Parathyroid adenoma (tissue), 2 donors: ENCODE measurements around the gene KPNA4.

Source experiments
- H2AFZ ChIP-seq: fragments of 300-600 bp; sonication (generic); one replicate; pipeline ENCODE4 v1.7.0; 2017; ENCODE audit warnings: antibody characterized with exemption, mild to moderate bottlenecking
- H3K27ac ChIP-seq: fragments of 300-600 bp; sonication (generic); one replicate; pipeline ENCODE4 v1.7.0; 2017
- H3K27me3 ChIP-seq: fragments of 300-600 bp; sonication (generic); one replicate; pipeline ENCODE4 v1.7.0; 2017; ENCODE audit warnings: low read length; ENCODE audit not compliant: control insufficient read depth, insufficient read depth
- H3K36me3 ChIP-seq: fragments of 300-600 bp; sonication (generic); one replicate; pipeline ENCODE4 v1.7.0; 2017; ENCODE audit warnings: low read length; ENCODE audit not compliant: control insufficient read depth, insufficient read depth
- H3K4me1 ChIP-seq: fragments of 300-600 bp; sonication (generic); one replicate; pipeline ENCODE4 v1.7.0; 2017; ENCODE audit warnings: control low read depth
- H3K4me2 ChIP-seq: fragments of 300-600 bp; sonication (generic); one replicate; pipeline ENCODE4 v1.7.0; 2017; ENCODE audit warnings: low read length
- H3K4me3 ChIP-seq: fragments of 300-600 bp; sonication (generic); one replicate; pipeline ENCODE4 v1.7.0; 2017; ENCODE audit warnings: low read depth, low read length
- H3K79me2 ChIP-seq: fragments of 300-600 bp; sonication (generic); one replicate; pipeline ENCODE4 v1.7.0; 2017; ENCODE audit warnings: control low read depth
- H3K9ac ChIP-seq: fragments of 300-600 bp; sonication (generic); one replicate; pipeline ENCODE4 v1.7.0; 2017; ENCODE audit warnings: mild to moderate bottlenecking
- H3K9me3 ChIP-seq: fragments of 300-600 bp; sonication (generic); one replicate; pipeline ENCODE4 v1.7.0; 2017; ENCODE audit warnings: low read length; ENCODE audit not compliant: control insufficient read depth
- CTCF ChIP-seq: fragments of 300-600 bp; sonication (generic); IDR thresholded peaks from one replicate; pipeline ENCODE4 v1.7.0; 2017; ENCODE audit warnings: antibody characterized with exemption, mild to moderate bottlenecking
- donor health status: primary hyperparathyroidism.

Gene KPNA4

GRCh38 chr3:160546727-160547126 is 18.6 kb downstream of the KPNA4 start:
- H3K4me3 ChIP-seq = no peak overlapping the region
- no peaks in the 10 kb centered on the region for H3K9me3 ChIP-seq
- no peaks in the 10 kb centered on the region for H3K36me3 ChIP-seq
- no peak overlapping the region for H2AFZ ChIP-seq
- no peak overlapping the region for H3K27ac ChIP-seq
- H3K27me3 ChIP-seq = no peaks in the 10 kb centered on the region
- H3K4me1 ChIP-seq = peaks cover 3% of the 10 kb centered on the region
- H3K4me2 ChIP-seq = no peak overlapping the region
- H3K9ac ChIP-seq = no peak overlapping the region
- TF ChIP-seq CTCF = no peak
- H3K79me2 ChIP-seq = peaks cover 53% of the 10 kb centered on the region

GRCh38 chr3:160545504-160545871 is 19.9 kb downstream of the KPNA4 start:
- Histone ChIP-seq H3K4me1 (peaks cover 3% of the 10 kb centered on the region), H3K4me3 (no peak overlapping the region), H3K9ac (no peak overlapping the region), H3K27ac (no peak overlapping the region), H2AFZ (no peak overlapping the region), H3K36me3 (no peaks in the 10 kb centered on the region), H3K4me2 (no peak overlapping the region), H3K9me3 (no peaks in the 10 kb centered on the region), H3K27me3 (no peaks in the 10 kb centered on the region), H3K79me2 (peaks cover 46% of the 10 kb centered on the region)
- no peak for TF ChIP-seq CTCF

GRCh38 chr3:160544844-160545503 is 20.4 kb downstream of the KPNA4 start:
- Histone ChIP-seq H3K4me1 (peaks cover 3% of the 10 kb centered on the region), H3K27me3 (no peaks in the 10 kb centered on the region), H3K9me3 (no peaks in the 10 kb centered on the region), H3K4me2 (no peak overlapping the region), H3K36me3 (no peaks in the 10 kb centered on the region), H3K79me2 (peaks cover 42% of the 10 kb centered on the region), H2AFZ (no peak overlapping the region), H3K4me3 (no peak overlapping the region), H3K27ac (no peak overlapping the region), H3K9ac (no peak overlapping the region)
- no peak for TF ChIP-seq CTCF

- H3K4me3 ChIP-seq = no peak overlapping the region
- H3K9ac ChIP-seq = no peak overlapping the region
- H3K4me2 ChIP-seq = no peak overlapping the region
- H2AFZ ChIP-seq = no peak overlapping the region
- no peak for TF ChIP-seq CTCF
- H3K9me3 ChIP-seq = no peaks in the 10 kb centered on the region
- no peaks in the 10 kb centered on the region for H3K36me3 ChIP-seq
- no peaks in the 10 kb centered on the region for H3K27me3 ChIP-seq
- no peak overlapping the region for H3K27ac ChIP-seq
- H3K79me2 ChIP-seq = peaks cover 26% of the 10 kb centered on the region
- H3K4me1 ChIP-seq = peaks cover 4% of the 10 kb centered on the region
These were observed 24.8 kb downstream of the KPNA4 start for GRCh38 chr3:160540551-160540950.

- Histone ChIP-seq H3K4me1 (peaks cover 4% of the 10 kb centered on the region), H3K4me3 (no peak overlapping the region), H3K36me3 (no peaks in the 10 kb centered on the region), H3K4me2 (no peak overlapping the region), H3K9ac (no peak overlapping the region), H2AFZ (no peak overlapping the region), H3K9me3 (no peaks in the 10 kb centered on the region), H3K27ac (no peak overlapping the region), H3K27me3 (no peaks in the 10 kb centered on the region), H3K79me2 (peaks cover 22% of the 10 kb centered on the region)
- TF ChIP-seq CTCF = no peak
These were observed 26.5 kb downstream of the KPNA4 start for GRCh38 chr3:160538895-160539294.
